NCI-H146 treated with DMSO at 0.1 percent for 48 hours (cell line): ENCODE measurements around the gene AQP5.

Experiments
- DNase-seq: peaks from one replicate; lab custom pipeline; 2025; ENCODE audit not compliant: unreplicated experiment; lab: John Stamatoyannopoulos, UW

Gene AQP5

GRCh38 chr12:49932023-49932422 is 29.6 kb upstream of the AQP5 start:
- DNase-seq, result no peak

- no peak for DNase-seq
Measured at GRCh38 chr12:49932533-49933130, 29.0 kb upstream of the AQP5 start.

- DNase-seq, result no peak
Measured at GRCh38 chr12:49933796-49934195, 27.9 kb upstream of the AQP5 start.

- DNase-seq, result no peak
Measured at GRCh38 chr12:49934505-49934904, 27.2 kb upstream of the AQP5 start.

GRCh38 chr12:49936925-49937324 is 24.7 kb upstream of the AQP5 start:
- DNase-seq, result no peak

GRCh38 chr12:49937639-49938300 is 23.9 kb upstream of the AQP5 start:
- no peak for DNase-seq

GRCh38 chr12:49939307-49939706 is 22.4 kb upstream of the AQP5 start:
- DNase-seq, result no peak

GRCh38 chr12:49939707-49940106 is 22.0 kb upstream of the AQP5 start:
- no peak for DNase-seq

GRCh38 chr12:49941556-49942511 is 19.8 kb upstream of the AQP5 start:
- no peak for DNase-seq

- DNase-seq, result no peak
Measured at GRCh38 chr12:49942512-49942893, 19.2 kb upstream of the AQP5 start.

GRCh38 chr12:49942921-49943624 is 18.6 kb upstream of the AQP5 start:
- no peak for DNase-seq

- DNase-seq, result no peak
Measured at GRCh38 chr12:49943625-49943960, 18.1 kb upstream of the AQP5 start.

- DNase-seq, result no peak
Measured at GRCh38 chr12:49944046-49944445, 17.6 kb upstream of the AQP5 start.

- no peak for DNase-seq
Measured at GRCh38 chr12:49944718-49945117, 17.0 kb upstream of the AQP5 start.

- DNase-seq, result peak; percentile 35
Measured at GRCh38 chr12:49945394-49946080, 16.1 kb upstream of the AQP5 start.

- DNase-seq, result no peak
Measured at GRCh38 chr12:49946086-49946485, 15.6 kb upstream of the AQP5 start.

GRCh38 chr12:49946497-49946896 is 15.2 kb upstream of the AQP5 start:
- DNase-seq, result no peak

GRCh38 chr12:49947593-49948226 is 14.0 kb upstream of the AQP5 start:
- no peak for DNase-seq

GRCh38 chr12:49948866-49949845 is 12.5 kb upstream of the AQP5 start:
- no peak for DNase-seq
